Fibroblast of lung (primary cell): ENCODE measurements around the gene MYO1H.

Source experiments
- EZH2 ChIP-seq: IDR thresholded peaks from 2 replicates; pipeline ENCODE4 v1.5.1; 2012; ENCODE audit warnings: low read length, control low read depth, mild to moderate bottlenecking; ENCODE audit errors: missing control alignments
- TF ChIP-seq, protein P1 (sequence below), 2 donors: IDR thresholded peaks in 1 of 2; conservative IDR thresholded peaks in 1 of 2; 1 replicate in 1 of 2; 2 replicates in 1 of 2; pipeline ENCODE4 v1.5.1; 2011 to 2012; ENCODE audit warnings: low read length in 2 of 2, control low read depth in 1 of 2, inconsistent platforms in 1 of 2, low read depth in 1 of 2, mild to moderate bottlenecking in 1 of 2

DNA sequence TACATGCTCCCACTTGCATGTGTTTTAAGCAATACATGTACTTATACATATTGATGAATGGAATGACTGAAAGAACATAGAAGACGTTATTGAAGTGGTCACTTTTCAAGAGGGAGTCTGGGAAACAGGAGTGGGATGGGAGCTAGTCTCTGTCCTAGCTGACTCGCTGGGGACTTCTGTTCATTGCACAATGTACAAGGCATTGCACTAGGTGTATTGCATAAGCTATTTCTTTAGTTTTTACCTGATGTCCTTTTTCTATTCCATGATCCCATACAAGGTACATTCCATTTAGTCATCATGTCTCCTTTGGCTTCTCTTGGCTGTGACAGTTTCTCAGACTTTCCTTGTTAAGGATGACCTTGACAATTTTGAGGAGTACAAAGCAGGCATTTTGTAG lies 4.0 kb upstream of the MYO1H start:
- TF ChIP-seq, protein P1, sequence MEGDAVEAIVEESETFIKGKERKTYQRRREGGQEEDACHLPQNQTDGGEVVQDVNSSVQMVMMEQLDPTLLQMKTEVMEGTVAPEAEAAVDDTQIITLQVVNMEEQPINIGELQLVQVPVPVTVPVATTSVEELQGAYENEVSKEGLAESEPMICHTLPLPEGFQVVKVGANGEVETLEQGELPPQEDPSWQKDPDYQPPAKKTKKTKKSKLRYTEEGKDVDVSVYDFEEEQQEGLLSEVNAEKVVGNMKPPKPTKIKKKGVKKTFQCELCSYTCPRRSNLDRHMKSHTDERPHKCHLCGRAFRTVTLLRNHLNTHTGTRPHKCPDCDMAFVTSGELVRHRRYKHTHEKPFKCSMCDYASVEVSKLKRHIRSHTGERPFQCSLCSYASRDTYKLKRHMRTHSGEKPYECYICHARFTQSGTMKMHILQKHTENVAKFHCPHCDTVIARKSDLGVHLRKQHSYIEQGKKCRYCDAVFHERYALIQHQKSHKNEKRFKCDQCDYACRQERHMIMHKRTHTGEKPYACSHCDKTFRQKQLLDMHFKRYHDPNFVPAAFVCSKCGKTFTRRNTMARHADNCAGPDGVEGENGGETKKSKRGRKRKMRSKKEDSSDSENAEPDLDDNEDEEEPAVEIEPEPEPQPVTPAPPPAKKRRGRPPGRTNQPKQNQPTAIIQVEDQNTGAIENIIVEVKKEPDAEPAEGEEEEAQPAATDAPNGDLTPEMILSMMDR (conservative IDR thresholded peaks at IDR 0.05 in 1 of 2, IDR thresholded peaks at IDR 0.05 in 1 of 2; ENCODE audit: low read depth in 1 of 2, low read length in 2 of 2) = no peak
- TF ChIP-seq EZH2 = no peak
